ENCODE measurements around the gene TUBB4A. TPM values are rescaled to one million over a fixed set of nuclear protein-coding genes. Genes with fewer than 3 reads are reported as not detected.

The TUBB4A gene
- total RNA-seq, 1 donor from 2014 or later = 2.4 TPM

DNA sequence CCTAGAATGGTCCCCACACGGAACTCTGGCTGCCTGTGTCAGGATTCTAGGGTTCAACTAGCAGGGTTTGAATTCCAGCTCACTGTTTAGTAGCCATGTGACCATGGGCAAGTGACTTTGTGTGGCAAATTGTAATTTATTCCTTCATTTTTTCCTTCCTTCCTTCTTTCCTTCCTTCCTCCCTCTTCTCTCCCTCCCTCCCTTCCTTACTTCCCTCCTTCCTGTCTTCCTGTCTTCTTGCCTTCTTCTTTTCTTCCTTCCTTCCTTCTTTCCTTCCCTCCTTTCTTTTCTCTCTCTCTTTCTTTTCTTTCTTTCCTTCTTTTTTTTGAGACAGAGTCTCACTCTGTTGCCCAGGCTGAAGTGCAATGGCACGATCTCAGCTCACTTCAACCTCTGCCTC lies 12.0 kb downstream of the TUBB4A start:
- no peaks in the 10 kb centered on the region for H3K79me2 ChIP-seq (ENCODE audit: low read depth)
- no peaks in the 10 kb centered on the region for H3K4me1 ChIP-seq
- no peak for DNase-seq (ENCODE audit: low spot score)
- H3K9ac ChIP-seq = no peak overlapping the region
- no peaks in the 10 kb centered on the region for H3K36me3 ChIP-seq
- H4K20me1 ChIP-seq (ENCODE audit: low read depth) = no peaks in the 10 kb centered on the region
- no peaks in the 10 kb centered on the region for H3K27me3 ChIP-seq
- Mint-ChIP-seq H3K27me3 (ENCODE audit: insufficient read depth, low read depth) (peaks cover 10% of the 10 kb centered on the region), H3K4me3 (no peak overlapping the region), H3K9me3 (peaks cover 5% of the 10 kb centered on the region), H3K36me3 (no peaks in the 10 kb centered on the region), H3K27ac (no peak overlapping the region), H3K4me1 (peaks cover 9% of the 10 kb centered on the region)
- H2AFZ ChIP-seq (replicated peaks) = no peak overlapping the region
- no peak overlapping the region for H3K27ac ChIP-seq
- H3K4me2 ChIP-seq = no peak overlapping the region
- H3K9me3 ChIP-seq (ENCODE audit: low read depth) = no peaks in the 10 kb centered on the region
- no peak overlapping the region for H3K4me3 ChIP-seq
- no peaks in the 10 kb centered on the region for H3F3A ChIP-seq (ENCODE audit: low read depth)
- TF ChIP-seq, protein P1, sequence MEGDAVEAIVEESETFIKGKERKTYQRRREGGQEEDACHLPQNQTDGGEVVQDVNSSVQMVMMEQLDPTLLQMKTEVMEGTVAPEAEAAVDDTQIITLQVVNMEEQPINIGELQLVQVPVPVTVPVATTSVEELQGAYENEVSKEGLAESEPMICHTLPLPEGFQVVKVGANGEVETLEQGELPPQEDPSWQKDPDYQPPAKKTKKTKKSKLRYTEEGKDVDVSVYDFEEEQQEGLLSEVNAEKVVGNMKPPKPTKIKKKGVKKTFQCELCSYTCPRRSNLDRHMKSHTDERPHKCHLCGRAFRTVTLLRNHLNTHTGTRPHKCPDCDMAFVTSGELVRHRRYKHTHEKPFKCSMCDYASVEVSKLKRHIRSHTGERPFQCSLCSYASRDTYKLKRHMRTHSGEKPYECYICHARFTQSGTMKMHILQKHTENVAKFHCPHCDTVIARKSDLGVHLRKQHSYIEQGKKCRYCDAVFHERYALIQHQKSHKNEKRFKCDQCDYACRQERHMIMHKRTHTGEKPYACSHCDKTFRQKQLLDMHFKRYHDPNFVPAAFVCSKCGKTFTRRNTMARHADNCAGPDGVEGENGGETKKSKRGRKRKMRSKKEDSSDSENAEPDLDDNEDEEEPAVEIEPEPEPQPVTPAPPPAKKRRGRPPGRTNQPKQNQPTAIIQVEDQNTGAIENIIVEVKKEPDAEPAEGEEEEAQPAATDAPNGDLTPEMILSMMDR (IDR thresholded peaks at IDR 0.05) = no peak
- TF ChIP-seq EZH2phosphoT487 (IDR thresholded peaks at IDR 0.05) (no peak), EZH2 (IDR thresholded peaks at IDR 0.05) (no peak)

DNA sequence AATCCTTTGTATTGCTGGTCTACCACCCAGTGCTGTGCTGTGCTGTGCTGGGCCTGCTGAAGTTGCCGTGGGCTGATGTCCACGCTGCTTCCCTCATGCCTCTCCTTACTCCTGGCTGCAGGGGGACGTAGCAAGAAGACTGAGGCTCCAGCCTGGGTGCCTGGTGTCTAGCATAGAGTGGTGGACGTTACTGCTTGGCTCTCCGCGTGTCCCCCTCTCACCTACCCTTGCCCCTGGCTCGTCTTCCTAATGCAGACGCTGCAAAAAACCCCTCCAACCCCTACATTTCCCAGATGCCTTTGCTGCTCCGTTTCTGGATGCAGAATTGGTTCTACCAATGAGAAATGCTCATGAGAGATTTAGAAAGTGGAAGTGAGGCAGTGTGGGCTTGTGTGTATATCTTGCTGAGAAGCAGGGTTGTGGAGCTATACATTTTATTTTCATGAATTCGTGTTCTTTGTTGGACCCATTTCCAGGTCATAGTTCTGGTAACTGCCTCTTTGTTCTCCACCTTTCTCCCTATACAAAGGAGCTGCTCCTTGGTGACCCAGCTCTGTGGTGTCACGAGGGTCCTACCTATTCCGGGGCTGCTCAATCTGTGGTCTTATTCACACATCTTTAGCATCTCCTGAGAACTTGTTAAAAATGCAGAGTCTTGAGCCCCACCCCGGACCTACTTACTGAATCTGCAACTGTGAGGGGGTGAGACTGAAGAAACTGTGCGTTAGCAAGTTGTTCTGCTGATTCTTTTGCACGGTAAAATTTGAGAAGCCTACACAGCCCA lies 12.6 kb downstream of the TUBB4A start:
- Mint-ChIP-seq H3K36me3 (no peaks in the 10 kb centered on the region), H3K27ac (no peak overlapping the region), H3K27me3 (ENCODE audit: insufficient read depth, low read depth) (peaks cover 10% of the 10 kb centered on the region), H3K9me3 (peaks cover 5% of the 10 kb centered on the region), H3K4me3 (no peak overlapping the region), H3K4me1 (peaks cover 9% of the 10 kb centered on the region)
- H3K27me3 ChIP-seq = no peaks in the 10 kb centered on the region
- no peak for DNase-seq (ENCODE audit: low spot score)
- H3F3A ChIP-seq (ENCODE audit: low read depth) = no peaks in the 10 kb centered on the region
- no peaks in the 10 kb centered on the region for H4K20me1 ChIP-seq (ENCODE audit: low read depth)
- no peaks in the 10 kb centered on the region for H3K4me1 ChIP-seq
- H3K9ac ChIP-seq = no peak overlapping the region
- no peaks in the 10 kb centered on the region for H3K36me3 ChIP-seq
- H3K4me2 ChIP-seq = no peak overlapping the region
- no peak for TF ChIP-seq EZH2phosphoT487 (IDR thresholded peaks at IDR 0.05)
- no peak for TF ChIP-seq EZH2 (IDR thresholded peaks at IDR 0.05)
- TF ChIP-seq, protein P1 (IDR thresholded peaks at IDR 0.05) = no peak
- no peaks in the 10 kb centered on the region for H3K9me3 ChIP-seq (ENCODE audit: low read depth)
- H3K27ac ChIP-seq = no peak overlapping the region
- no peaks in the 10 kb centered on the region for H3K79me2 ChIP-seq (ENCODE audit: low read depth)
- peak overlapping the region; percentile 26 for H2AFZ ChIP-seq (replicated peaks)
- H3K4me3 ChIP-seq = no peak overlapping the region

- no peak overlapping the region for H3K4me2 ChIP-seq
- H3K27me3 ChIP-seq = no peaks in the 10 kb centered on the region
- H3F3A ChIP-seq (ENCODE audit: low read depth) = no peaks in the 10 kb centered on the region
- H3K79me2 ChIP-seq (ENCODE audit: low read depth) = no peaks in the 10 kb centered on the region
- no peak overlapping the region for H3K4me3 ChIP-seq
- no peak overlapping the region for H2AFZ ChIP-seq (replicated peaks)
- Mint-ChIP-seq H3K27ac (no peak overlapping the region), H3K27me3 (ENCODE audit: insufficient read depth, low read depth) (peaks cover 14% of the 10 kb centered on the region), H3K9me3 (no peaks in the 10 kb centered on the region), H3K4me1 (peaks cover 17% of the 10 kb centered on the region), H3K36me3 (no peaks in the 10 kb centered on the region), H3K4me3 (no peak overlapping the region)
- TF ChIP-seq EZH2phosphoT487 (IDR thresholded peaks at IDR 0.05) (no peak), EZH2 (IDR thresholded peaks at IDR 0.05) (no peak)
- TF ChIP-seq, protein P1 (IDR thresholded peaks at IDR 0.05) = no peak
- peaks cover 2% of the 10 kb centered on the region for H3K4me1 ChIP-seq
- no peaks in the 10 kb centered on the region for H3K36me3 ChIP-seq
- no peak overlapping the region for H3K27ac ChIP-seq
- DNase-seq (ENCODE audit: low spot score) = no peak
- H4K20me1 ChIP-seq (ENCODE audit: low read depth) = no peaks in the 10 kb centered on the region
- no peaks in the 10 kb centered on the region for H3K9me3 ChIP-seq (ENCODE audit: low read depth)
- no peak overlapping the region for H3K9ac ChIP-seq
Observed at GRCh38 chr19:6484831-6485230, 17.3 kb downstream of the TUBB4A start.
